Measurements from ENCODE around the gene MMAB.

The MMAB gene

DNA sequence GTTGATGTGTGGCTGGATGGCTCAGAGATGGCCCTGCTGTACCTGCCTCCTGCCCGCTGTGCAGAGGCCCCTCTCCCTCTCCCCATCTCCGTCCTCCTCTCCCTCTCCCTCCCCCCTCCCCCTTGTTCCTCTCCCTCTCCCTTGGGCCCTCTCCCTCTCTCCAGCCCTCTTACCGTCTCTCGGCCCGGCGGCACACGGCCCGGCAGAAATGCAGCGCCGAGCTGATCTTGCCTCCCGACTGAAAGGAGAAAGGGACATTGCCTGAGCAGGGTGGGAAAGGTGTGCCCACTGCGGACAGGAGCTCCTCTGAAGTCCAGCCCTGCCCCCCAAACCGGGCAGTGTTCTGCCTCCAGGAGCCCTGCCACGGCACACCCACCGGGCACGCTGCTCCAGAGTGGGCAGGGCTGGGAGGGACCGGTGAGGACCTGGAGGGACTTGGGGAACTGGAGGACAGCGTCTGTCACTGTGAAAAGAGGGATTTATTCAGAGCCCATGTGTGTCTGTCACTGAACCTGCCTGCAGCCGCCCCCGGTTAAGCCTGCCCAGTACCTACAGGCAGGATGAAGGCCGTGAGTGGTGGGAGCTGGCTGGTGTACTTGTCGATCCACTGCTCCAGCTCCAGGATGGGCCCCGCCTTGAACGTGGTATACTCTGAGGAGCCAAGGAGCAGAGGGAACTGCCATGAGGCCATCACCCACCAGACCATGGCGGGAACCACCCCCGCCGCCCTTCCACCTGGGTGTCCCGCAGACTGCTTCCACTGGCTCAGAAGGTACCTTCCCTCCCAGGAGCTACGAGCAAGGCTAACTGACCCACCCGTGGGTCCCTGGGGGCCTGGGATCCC lies 12.2 kb downstream of the MMAB start:
- H3K4me3 ChIP-seq (ENCODE audit: control insufficient read depth in 1 of 7, extremely low read depth in 1 of 7, insufficient read depth in 4 of 7, low read depth in 2 of 7, low read length in 6 of 7), result no peak overlapping the region
- peaks cover 10 to 87% (median 46%) of the 10 kb centered on the region in 4 experiments for H3K36me3 ChIP-seq (ENCODE audit: control insufficient read depth in 4 of 4, insufficient read depth in 4 of 4, low read length in 3 of 4)
- DNase-seq, result no peak
- H3K27ac ChIP-seq (ENCODE audit: insufficient read depth in 1 of 2, low read depth in 1 of 2, low read length in 2 of 2, poor library complexity in 1 of 2, severe bottlenecking in 2 of 2), result no peak overlapping the region
- CTCF ChIA-PET, result no interaction called here
- H3K27me3 ChIP-seq (replicated peaks in 2 of 5; ENCODE audit: control insufficient read depth in 4 of 5, insufficient read depth in 5 of 5, low read length in 4 of 5), result no peaks in the 10 kb centered on the region
- POLR2A ChIA-PET, result no interaction called here
- no peaks in the 10 kb centered on the region for H3K4me1 ChIP-seq (ENCODE audit: control extremely low read depth in 1 of 4, control insufficient read depth in 4 of 4, insufficient read depth in 4 of 4, low read length in 3 of 4)
- H3K9me3 ChIP-seq (ENCODE audit: control extremely low read depth in 1 of 5, control insufficient read depth in 4 of 5, insufficient read depth in 2 of 5, low read depth in 1 of 5, low read length in 4 of 5), result peaks cover 0 to 12% (median 6%) of the 10 kb centered on the region in 5 experiments
- WGBS (ENCODE audit: insufficient coverage), result 93% methylated on average over 20 of the region's 30 CpGs

DNA sequence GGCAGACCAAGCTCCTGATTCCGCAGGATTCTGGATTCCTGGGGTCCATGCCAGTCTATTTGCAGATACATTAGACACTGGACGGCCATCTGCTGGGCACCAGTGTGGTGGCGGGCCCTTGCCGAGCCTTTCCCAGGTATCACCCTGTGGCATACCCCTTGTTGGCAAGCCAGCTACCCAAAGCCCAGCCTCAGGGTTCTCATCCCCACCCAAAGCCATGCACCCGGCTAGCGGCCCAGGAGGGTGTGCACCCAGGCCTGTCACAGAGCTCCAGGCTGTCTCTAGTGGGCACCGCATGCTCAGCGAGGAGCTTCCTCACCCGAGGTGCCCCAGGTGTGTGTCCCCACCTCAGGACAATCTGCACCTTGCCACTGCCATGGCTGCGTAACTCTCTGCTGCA lies 13.7 kb downstream of the MMAB start:
- peaks cover 6 to 79% (median 37%) of the 10 kb centered on the region in 4 experiments for H3K36me3 ChIP-seq (ENCODE audit: control insufficient read depth in 4 of 4, insufficient read depth in 4 of 4, low read length in 3 of 4)
- H3K9me3 ChIP-seq (ENCODE audit: control extremely low read depth in 1 of 5, control insufficient read depth in 4 of 5, insufficient read depth in 2 of 5, low read depth in 1 of 5, low read length in 4 of 5), result peaks cover 0 to 12% (median 6%) of the 10 kb centered on the region in 5 experiments
- CTCF ChIA-PET, result interaction anchor here (0.8 to 0.9 kb wide), 2 partner anchors 12 to 40 kb away, joined by 3 read pairs; no protein-coding TSS in a partner anchor
- no peaks in the 10 kb centered on the region for H3K4me1 ChIP-seq (ENCODE audit: control extremely low read depth in 1 of 4, control insufficient read depth in 4 of 4, insufficient read depth in 4 of 4, low read length in 3 of 4)
- no peak for DNase-seq
- POLR2A ChIA-PET, result no interaction called here
- H3K27ac ChIP-seq (ENCODE audit: insufficient read depth in 1 of 2, low read depth in 1 of 2, low read length in 2 of 2, poor library complexity in 1 of 2, severe bottlenecking in 2 of 2), result no peak overlapping the region
- H3K4me3 ChIP-seq (ENCODE audit: control insufficient read depth in 1 of 7, extremely low read depth in 1 of 7, insufficient read depth in 4 of 7, low read depth in 2 of 7, low read length in 6 of 7), result no peak overlapping the region
- no peaks in the 10 kb centered on the region for H3K27me3 ChIP-seq (replicated peaks in 2 of 5; ENCODE audit: control insufficient read depth in 4 of 5, insufficient read depth in 5 of 5, low read length in 4 of 5)
- WGBS (ENCODE audit: insufficient coverage), result 90% methylated on average over 10 of the region's 10 CpGs

DNA sequence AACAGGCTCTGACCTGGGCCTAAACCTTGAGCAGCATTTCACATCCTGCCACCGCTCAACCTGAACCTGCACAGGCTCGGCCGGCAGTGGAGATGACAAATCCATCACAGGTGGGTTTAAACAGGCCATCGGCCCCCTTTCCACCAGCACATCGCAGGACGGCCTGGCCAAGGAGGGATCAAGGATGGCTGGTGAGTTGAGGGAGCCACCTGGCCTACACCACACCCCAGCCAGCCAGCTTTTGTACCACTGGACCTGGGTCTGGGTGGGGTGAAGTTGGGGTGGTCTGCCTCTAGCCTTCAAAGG lies 14.2 kb downstream of the MMAB start:
- Histone ChIP-seq H3K27ac (ENCODE audit: insufficient read depth in 1 of 2, low read depth in 1 of 2, low read length in 2 of 2, poor library complexity in 1 of 2, severe bottlenecking in 2 of 2) (no peak overlapping the region), H3K9me3 (ENCODE audit: control extremely low read depth in 1 of 5, control insufficient read depth in 4 of 5, insufficient read depth in 2 of 5, low read depth in 1 of 5, low read length in 4 of 5) (peaks cover 0 to 12% (median 6%) of the 10 kb centered on the region in 5 experiments), H3K27me3 (replicated peaks in 2 of 5; ENCODE audit: control insufficient read depth in 4 of 5, insufficient read depth in 5 of 5, low read length in 4 of 5) (no peaks in the 10 kb centered on the region), H3K4me3 (ENCODE audit: control insufficient read depth in 1 of 7, extremely low read depth in 1 of 7, insufficient read depth in 4 of 7, low read depth in 2 of 7, low read length in 6 of 7) (no peak overlapping the region), H3K4me1 (ENCODE audit: control extremely low read depth in 1 of 4, control insufficient read depth in 4 of 4, insufficient read depth in 4 of 4, low read length in 3 of 4) (no peaks in the 10 kb centered on the region), H3K36me3 (ENCODE audit: control insufficient read depth in 4 of 4, insufficient read depth in 4 of 4, low read length in 3 of 4) (peaks cover 6 to 74% (median 35%) of the 10 kb centered on the region in 4 experiments)
- no CpG with 5 or more reads among the region's 6 CpGs for WGBS (ENCODE audit: insufficient coverage)
- CTCF ChIA-PET, result interaction anchor here (0.9 kb wide), 1 partner anchor 11 kb away, joined by 3 read pairs; no protein-coding TSS in a partner anchor
- POLR2A ChIA-PET, result no interaction called here
- DNase-seq, result no peak

DNA sequence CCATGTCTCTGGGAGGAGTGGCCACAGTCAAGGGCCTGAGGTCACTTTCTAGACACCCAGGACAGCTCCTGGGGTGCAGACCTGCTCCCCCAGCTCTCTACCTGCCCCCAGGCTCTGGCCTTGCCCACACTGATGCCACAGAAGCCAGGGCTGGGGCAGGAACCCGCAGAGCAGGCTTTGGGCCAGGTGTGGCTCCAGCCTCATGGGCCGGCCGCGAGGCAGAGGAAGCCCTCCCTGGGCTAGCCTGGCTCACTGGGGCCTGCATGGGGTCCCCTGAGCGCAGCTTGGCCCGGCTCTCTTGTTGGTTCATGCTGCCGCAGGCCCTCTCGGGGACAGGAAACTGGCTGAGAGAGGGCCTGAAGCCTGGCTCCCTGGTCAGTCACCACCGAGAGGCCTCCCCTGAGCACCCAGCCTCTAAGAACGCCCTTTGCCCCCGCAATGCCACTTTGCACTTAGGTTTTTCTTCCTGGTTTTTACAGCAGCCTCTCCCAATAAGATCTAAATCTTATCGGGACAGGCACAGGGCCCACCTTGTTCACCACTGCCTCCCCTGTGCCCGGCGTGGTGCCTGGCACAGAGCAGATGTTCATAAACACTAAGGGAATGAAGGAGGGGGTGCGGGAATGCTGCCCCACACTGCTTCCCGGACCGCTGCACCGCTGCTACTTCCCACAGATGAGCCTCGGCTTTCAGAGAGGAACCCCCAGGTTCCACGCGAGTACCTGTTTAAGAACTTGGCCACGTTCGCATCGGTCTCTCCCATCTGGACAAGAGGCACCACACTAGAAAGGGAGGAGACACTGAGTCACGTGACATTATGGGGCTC lies 14.7 kb downstream of the MMAB start:
- Histone ChIP-seq H3K27me3 (replicated peaks in 2 of 5; ENCODE audit: control insufficient read depth in 4 of 5, insufficient read depth in 5 of 5, low read length in 4 of 5) (peaks cover 0 to 2% (median 0%) of the 10 kb centered on the region in 5 experiments), H3K36me3 (ENCODE audit: control insufficient read depth in 4 of 4, insufficient read depth in 4 of 4, low read length in 3 of 4) (peaks cover 6 to 69% (median 31%) of the 10 kb centered on the region in 4 experiments), H3K4me3 (ENCODE audit: control insufficient read depth in 1 of 7, extremely low read depth in 1 of 7, insufficient read depth in 4 of 7, low read depth in 2 of 7, low read length in 6 of 7) (no peak overlapping the region), H3K27ac (ENCODE audit: insufficient read depth in 1 of 2, low read depth in 1 of 2, low read length in 2 of 2, poor library complexity in 1 of 2, severe bottlenecking in 2 of 2) (no peak overlapping the region), H3K4me1 (ENCODE audit: control extremely low read depth in 1 of 4, control insufficient read depth in 4 of 4, insufficient read depth in 4 of 4, low read length in 3 of 4) (no peaks in the 10 kb centered on the region), H3K9me3 (ENCODE audit: control extremely low read depth in 1 of 5, control insufficient read depth in 4 of 5, insufficient read depth in 2 of 5, low read depth in 1 of 5, low read length in 4 of 5) (peaks cover 0 to 12% (median 6%) of the 10 kb centered on the region in 5 experiments)
- ChIA-PET POLR2A (no interaction called here), CTCF (no interaction called here)
- 96% methylated on average over 23 of the region's 25 CpGs for WGBS (ENCODE audit: insufficient coverage)
- DNase-seq, result no peak

DNA sequence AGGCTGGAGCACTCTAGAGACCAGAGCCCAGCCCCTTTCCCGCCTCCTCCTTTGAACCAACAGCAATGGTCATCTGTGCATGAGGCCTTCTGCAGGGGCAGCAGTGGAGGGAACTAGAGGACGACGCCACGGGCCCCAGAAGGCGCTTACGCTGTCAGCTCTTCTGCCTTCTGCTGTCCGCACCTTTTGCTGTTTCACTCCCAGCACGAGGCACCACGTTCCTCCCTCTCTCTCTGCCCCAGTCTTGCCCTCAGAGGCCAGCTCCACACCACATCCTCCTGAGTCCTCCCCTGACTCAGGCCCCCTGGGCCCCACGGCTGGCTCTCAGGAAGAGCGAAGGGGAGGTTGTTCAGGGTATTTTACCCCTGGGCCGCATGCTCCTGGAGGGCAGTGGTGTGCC lies 15.5 kb downstream of the MMAB start:
- H3K4me1 ChIP-seq (ENCODE audit: control extremely low read depth in 1 of 4, control insufficient read depth in 4 of 4, insufficient read depth in 4 of 4, low read length in 3 of 4), result no peaks in the 10 kb centered on the region
- peaks cover 0 to 10% (median 6%) of the 10 kb centered on the region in 5 experiments for H3K9me3 ChIP-seq (ENCODE audit: control extremely low read depth in 1 of 5, control insufficient read depth in 4 of 5, insufficient read depth in 2 of 5, low read depth in 1 of 5, low read length in 4 of 5)
- peaks cover 0 to 3% (median 0%) of the 10 kb centered on the region in 5 experiments for H3K27me3 ChIP-seq (replicated peaks in 2 of 5; ENCODE audit: control insufficient read depth in 4 of 5, insufficient read depth in 5 of 5, low read length in 4 of 5)
- POLR2A ChIA-PET, result no interaction called here
- 92% methylated on average over 6 of the region's 12 CpGs for WGBS (ENCODE audit: insufficient coverage)
- CTCF ChIA-PET, result no interaction called here
- no peak overlapping the region for H3K4me3 ChIP-seq (ENCODE audit: control insufficient read depth in 1 of 7, extremely low read depth in 1 of 7, insufficient read depth in 4 of 7, low read depth in 2 of 7, low read length in 6 of 7)
- peaks cover 6 to 61% (median 27%) of the 10 kb centered on the region in 4 experiments for H3K36me3 ChIP-seq (ENCODE audit: control insufficient read depth in 4 of 4, insufficient read depth in 4 of 4, low read length in 3 of 4)
- no peak for DNase-seq
- no peak overlapping the region for H3K27ac ChIP-seq (ENCODE audit: insufficient read depth in 1 of 2, low read depth in 1 of 2, low read length in 2 of 2, poor library complexity in 1 of 2, severe bottlenecking in 2 of 2)

DNA sequence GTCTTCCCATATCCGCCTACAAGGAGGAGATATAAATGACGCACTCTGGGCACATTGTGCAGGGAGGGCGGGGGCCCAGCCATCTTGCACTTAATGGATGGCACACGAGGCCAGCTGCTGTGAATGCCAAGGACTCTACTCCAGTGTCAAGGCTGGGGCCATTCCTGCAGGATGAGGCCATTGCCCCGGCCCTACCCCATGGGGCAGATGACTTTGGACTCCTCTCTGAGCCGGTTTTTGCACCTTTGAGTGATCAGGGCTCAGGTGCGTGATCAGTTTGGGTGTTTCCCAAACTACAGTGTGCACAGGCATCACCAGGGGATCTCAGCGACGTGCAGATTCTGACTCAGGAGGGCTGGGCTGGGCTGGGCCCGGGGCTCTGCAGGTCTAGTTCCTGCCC lies 16.1 kb downstream of the MMAB start:
- peaks cover 0 to 4% (median under 1%) of the 10 kb centered on the region in 5 experiments for H3K9me3 ChIP-seq (ENCODE audit: control extremely low read depth in 1 of 5, control insufficient read depth in 4 of 5, insufficient read depth in 2 of 5, low read depth in 1 of 5, low read length in 4 of 5)
- no peaks in the 10 kb centered on the region for H3K4me1 ChIP-seq (ENCODE audit: control extremely low read depth in 1 of 4, control insufficient read depth in 4 of 4, insufficient read depth in 4 of 4, low read length in 3 of 4)
- CTCF ChIA-PET, result no interaction called here
- DNase-seq, result no peak
- WGBS (ENCODE audit: insufficient coverage), result 94% methylated on average over 10 of the region's 10 CpGs
- peaks cover 0 to 4% (median 0%) of the 10 kb centered on the region in 5 experiments for H3K27me3 ChIP-seq (replicated peaks in 2 of 5; ENCODE audit: control insufficient read depth in 4 of 5, insufficient read depth in 5 of 5, low read length in 4 of 5)
- H3K4me3 ChIP-seq (ENCODE audit: control insufficient read depth in 1 of 7, extremely low read depth in 1 of 7, insufficient read depth in 4 of 7, low read depth in 2 of 7, low read length in 6 of 7), result no peak overlapping the region
- H3K36me3 ChIP-seq (ENCODE audit: control insufficient read depth in 4 of 4, insufficient read depth in 4 of 4, low read length in 3 of 4), result peaks cover 0 to 55% (median 21%) of the 10 kb centered on the region in 4 experiments
- no peak overlapping the region for H3K27ac ChIP-seq (ENCODE audit: insufficient read depth in 1 of 2, low read depth in 1 of 2, low read length in 2 of 2, poor library complexity in 1 of 2, severe bottlenecking in 2 of 2)
- POLR2A ChIA-PET, result no interaction called here
